Astrocyte of the hippocampus (primary cell): ENCODE results near the gene LIN7A.

Source experiments
- DNase-seq: peaks from one replicate; pipeline ENCODE4 v3.0.0; 2011; ENCODE audit warnings: low read depth, low spot score

The LIN7A gene

DNA sequence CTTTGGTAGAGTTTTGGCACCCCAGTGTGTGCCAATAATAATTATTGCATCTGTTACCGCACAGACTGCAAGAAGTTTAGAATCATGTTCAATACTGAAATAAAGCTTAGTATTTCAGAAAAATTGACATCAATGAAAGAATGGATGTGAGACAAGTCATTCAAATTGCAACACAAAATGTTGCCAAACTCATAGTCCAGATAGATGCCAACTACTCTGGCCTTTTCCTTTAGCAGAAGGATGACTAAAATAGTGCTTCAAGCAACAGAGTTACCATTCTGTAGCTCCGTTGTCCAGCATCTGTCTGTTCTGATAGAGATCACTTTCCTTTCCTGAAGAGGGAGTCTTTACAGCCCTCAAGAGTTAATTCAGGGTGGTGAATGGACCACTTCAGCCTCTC lies 77.5 kb downstream of the LIN7A start:
- no peak for DNase-seq

DNA sequence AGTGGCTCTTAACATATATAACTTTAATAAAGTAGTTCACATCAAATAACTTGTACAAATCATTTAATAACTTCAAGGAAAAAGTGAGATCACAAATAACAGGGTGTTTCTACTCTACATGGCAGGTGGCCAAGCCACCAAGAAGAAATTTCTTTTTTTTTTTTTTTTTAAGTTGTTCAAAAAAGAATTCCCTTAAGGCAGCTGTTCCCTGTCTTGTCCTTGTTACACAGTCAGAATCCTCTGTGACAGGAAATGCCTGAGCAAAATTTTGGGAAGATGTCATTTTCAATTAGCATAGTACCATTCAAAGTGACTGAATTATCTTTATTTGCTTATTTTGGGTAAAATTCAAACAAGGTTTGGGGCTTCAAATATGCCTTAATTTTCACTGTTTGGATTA lies 79.4 kb downstream of the LIN7A start:
- no peak for DNase-seq

DNA sequence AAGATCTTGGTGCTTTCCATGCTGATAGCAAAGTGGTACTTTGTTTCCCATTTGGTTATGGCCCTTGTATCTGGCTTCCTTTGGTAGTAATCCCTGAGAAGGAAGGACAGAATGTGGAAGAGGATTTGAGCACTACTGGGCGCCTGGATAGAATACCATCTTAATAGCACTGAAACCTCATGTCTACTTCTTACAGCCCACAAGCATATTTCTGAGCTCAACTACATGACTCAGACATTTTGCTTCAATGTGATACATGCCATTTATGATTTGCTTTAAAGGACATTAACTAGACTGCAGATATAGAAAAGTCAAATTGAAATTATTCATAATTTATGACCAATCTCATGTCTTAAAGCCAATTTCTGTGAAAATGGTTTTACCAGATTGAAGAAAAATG lies 80.4 kb downstream of the LIN7A start:
- DNase-seq = peak; percentile 48

DNA sequence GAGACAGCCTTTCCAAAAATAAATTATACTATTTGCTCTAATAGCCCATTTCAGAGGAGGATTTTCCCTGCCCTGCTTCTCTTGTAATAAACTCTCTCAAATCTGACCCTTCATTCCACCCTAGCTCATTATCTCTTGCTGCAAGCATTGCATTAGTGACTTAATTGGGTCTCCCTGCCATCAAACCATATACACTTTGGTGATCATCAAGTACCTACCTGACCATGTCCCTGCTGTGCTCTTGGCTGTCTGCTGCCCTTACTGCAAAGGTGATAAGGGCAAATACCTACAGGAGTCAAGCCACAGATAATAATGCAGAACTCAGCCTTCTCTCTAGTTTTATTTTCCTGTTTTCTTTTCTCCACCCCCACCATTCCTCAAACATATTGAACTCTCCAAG lies 88.4 kb downstream of the LIN7A start:
- no peak for DNase-seq

DNA sequence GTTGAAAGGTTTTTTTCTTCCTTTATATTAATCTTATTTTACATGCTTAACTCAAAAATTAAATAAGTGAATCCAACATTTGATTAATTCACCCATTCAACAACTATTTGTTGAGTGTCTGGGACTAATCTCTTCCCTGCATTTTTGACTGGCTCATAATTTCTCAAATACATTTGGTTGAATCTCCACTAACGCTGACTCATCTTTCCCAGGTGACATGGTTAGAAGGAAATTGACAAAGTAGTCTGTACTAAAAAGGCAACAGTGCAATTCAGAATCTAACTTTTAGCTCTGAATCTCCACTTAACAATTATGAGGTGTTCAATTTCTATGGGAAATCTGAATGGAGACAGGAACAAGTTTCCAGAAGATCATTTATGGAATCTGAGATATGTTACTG lies 88.9 kb downstream of the LIN7A start:
- DNase-seq = no peak

DNA sequence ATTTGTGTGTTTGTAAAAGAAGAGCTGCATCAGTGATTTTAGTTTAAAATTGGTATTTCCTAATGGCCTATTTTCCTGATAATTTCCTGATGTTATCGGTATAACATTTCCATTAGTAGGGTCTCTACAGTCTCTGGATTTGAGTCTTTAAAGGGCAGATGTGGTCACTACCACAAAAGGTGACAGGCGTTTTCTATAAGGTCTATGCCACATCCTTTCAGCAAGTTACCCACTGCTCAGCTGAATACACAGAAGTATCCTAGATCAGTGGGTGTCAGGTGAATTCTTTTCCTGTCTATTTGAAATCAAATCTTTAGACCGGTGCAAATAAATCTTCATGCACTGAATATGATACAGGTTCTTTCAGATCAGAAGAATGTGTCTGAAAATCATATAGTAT lies 90.2 kb downstream of the LIN7A start:
- DNase-seq = no peak

DNA sequence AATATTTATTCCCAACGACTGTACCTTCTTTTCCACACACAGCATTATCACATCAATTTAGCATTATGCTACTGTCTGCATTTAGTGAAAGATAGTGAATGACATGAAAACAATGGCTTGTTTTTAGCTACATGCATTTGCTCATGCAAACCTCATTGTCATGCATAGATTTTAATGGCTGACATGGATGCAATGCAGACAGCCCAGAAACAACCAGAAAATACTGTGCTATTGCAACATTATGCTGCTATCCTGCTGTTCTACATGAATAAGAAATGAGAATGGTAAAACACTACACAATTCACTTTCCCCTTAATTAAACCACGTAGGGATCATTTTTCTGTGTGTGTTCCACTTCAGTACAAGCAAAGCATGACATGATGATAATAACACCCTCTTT lies 90.8 kb downstream of the LIN7A start:
- DNase-seq = no peak

DNA sequence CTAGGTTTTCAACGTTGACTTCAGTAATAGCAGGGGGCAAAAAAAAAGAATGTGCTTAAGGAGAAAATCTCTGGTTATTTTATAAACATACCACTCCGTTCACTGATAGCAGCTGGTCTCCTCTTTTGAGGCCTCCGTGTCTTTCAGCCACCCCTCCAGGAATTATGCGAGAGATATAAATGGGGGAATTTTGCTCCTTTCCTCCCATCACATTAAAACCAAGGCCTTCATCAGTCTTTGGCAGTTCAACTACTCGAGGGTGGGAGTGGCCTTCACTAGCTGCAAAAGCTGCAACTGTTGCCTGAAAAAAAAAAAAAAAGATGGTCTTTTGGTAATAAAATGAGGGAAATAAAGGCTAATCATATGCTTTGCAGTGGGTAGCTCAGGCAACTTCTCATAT lies 92.1 kb downstream of the LIN7A start:
- DNase-seq = no peak

DNA sequence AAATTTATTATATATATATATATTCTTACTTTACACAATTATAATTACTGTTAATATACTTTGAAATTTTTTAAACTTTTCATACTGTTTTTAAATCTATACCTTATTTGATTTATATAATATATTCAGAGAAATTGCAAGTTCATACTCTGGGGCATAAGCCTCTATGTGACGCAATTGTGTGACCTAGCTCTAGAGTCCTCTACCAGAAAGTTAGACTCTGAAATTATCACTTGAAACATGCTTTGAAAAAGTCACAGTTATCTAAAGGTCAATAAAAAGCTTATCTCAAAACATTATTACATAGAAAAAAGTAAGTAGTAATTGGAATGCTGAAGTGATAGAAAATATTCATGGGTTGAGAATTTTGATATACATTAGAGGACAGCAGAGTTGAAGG lies 93.8 kb downstream of the LIN7A start:
- DNase-seq = no peak

DNA sequence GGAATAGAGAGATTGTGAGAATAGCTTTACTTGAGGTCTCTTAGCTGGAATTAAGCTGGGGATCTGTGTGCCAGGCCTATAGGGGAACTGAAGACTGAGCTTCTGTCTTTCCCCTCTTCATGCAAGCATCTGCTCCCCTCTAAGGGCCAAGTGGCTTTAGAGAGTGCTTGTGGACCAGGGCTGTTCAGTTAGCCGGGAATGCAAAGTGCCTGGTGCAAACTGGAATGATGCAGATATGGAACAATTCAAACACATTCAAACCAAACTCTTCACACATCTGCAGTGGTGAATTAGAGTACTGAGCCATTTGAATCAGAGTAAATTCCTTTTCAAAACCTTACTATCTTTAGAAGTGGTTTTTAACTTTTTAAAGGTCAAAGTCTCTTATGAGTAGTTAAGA lies 99.0 kb downstream of the LIN7A start:
- peak; percentile 34 for DNase-seq

DNA sequence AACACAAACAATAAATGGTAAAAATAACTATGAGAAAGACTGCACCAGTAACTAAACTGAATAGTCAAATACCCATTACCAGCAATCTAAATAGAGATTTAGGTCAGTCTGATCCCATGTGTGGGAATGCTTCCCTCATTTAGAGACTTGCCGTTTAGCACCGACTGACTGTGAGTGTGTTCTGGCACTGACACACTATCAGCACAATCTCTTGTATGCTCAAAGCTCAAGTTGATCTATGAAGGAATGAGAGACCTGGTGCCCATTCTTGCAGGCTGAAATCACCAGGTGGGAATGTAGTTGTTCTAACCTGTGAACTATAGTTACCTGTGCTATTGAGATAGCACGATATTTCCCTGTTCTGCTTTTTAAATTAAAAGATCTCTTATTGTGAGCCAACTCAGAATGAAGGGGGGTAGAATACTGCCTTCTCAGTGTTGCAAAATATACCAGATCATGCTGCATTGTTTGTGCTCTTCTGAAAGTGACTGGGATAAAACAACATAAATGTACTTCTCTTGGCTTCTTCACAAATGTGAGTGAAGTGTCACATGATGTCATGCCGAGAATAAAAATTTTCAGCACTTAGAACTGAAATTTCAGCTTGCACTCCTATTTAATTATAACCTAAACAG lies 99.6 kb downstream of the LIN7A start:
- no peak for DNase-seq

DNA sequence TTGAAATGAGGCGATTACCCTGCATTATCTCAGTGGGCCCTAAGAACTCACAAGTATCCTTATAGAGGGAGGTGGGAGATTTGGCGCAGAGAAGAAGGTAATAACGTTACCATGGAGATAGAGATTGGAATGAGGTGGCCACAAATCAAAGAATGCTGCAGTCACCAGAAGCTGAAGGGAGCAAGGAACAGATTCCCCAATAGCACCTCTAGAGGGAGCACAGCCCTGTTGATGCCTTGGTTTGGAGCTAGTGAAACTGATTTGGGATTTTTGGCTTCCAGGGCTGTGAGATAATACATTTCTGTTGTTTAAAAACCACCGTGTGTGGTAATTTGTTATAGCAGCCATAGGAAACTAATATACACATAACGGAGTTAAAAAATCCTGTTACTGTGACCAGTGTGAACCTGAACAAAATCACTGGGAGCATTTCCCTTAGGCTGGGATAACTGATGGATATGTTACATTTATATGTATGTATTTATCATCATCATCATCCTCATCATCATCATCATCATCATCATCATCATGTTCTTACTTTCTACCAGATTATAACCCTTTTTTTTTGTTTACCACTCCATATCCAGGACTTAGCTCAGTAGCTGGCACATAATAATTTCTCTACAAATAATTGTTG lies 100.3 kb downstream of the LIN7A start:
- peak; percentile 83 for DNase-seq

DNA sequence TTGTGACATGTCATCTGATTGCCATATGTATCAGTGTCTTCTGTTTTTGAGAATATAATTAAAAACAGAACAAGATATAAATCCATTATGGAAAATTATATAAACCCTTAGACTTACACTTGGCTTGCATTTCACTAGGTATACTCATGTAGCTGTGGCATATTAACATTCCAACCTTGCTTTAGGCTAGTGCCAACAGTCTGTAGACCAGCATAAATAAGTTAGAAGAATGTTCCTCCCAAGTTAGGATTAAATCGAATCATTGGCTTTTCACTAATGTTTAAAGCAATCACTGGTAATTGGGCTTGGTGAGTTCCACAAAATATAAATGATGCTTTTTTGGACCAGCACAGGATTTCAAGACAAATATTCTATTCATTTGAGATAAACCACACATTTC lies 103.0 kb downstream of the LIN7A start:
- DNase-seq = peak; percentile 21

DNA sequence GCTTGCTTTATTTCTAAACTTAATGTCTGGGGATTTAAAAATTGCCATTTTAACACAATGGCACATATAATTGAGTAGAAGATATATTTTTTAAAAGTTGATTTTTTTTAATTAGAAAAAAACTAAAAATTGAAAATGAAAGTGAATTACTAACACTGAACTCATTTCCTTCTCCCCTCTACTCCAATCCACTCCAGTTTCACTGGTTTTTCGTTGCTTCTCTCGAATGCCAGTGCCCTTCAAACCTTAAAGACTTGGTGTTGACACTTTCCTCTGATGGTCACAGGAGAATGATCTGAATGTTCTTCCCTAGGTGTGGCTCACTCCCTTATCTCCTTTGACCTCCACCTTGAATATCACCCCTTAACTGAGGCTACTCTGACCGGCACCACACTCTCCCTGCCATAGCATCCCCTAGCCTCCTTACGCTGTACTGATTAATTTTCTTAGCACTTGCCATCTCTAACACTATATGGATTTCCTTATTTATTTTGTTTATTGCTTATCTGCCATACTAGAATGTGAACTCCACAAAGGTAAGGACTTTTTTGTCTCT lies 107.1 kb downstream of the LIN7A start:
- DNase-seq = no peak

DNA sequence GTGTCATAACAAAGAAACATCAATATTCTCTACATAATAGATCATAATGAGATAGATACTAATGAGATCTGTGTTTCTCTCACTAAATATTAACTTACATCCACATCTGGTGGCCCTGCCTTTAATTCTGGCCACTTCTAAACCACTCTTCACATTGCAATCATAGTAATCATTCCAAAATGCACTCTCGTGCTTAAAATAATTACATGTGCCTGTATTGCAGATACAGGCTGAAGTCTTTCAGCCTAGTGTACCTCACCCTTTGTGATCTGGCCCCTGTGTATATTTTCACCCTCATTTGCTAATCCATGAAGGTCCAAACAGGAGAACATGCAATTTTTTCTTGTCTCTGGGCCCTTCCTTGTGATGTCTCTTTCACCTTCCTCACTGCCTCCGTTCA lies 108.0 kb downstream of the LIN7A start:
- DNase-seq = peak; percentile 39

DNA sequence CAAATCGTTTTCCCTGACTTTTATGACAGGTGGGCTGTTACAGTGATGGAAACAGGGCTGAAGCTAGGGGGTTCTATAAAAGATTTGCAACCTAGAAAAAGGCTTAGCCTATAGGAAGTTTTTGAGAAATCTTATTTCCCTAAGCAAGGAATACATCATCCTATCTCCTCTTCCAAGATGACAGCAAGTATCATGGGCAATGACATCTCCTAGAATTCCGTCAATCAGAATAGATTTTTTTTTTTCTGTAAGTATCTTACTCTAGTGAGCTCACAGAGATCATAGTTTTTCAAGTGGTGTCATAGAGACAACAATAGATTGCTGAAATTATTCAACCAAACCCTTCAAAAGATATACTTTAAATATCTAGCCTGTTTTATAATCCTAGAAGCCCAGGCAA lies 112.2 kb downstream of the LIN7A start:
- no peak for DNase-seq

DNA sequence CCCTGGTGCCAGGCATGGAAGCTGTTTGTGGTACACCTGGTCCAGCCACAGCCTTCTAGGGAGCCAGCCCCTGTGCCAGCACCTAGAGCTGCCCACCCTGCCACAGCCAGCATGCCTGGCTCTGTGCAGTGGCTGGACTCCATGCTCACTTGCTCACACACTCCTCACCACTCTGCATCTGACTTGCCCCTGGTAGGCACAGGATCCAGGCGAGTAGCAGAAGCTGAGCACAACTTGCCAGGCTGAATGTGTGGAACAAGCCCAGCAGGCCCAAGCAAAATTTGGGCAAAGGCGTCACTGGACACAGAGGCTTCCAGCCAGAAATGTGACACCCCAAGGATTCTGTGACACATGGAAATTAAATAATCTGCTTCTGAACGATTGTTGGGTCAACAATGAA lies 114.3 kb downstream of the LIN7A start:
- DNase-seq = no peak

DNA sequence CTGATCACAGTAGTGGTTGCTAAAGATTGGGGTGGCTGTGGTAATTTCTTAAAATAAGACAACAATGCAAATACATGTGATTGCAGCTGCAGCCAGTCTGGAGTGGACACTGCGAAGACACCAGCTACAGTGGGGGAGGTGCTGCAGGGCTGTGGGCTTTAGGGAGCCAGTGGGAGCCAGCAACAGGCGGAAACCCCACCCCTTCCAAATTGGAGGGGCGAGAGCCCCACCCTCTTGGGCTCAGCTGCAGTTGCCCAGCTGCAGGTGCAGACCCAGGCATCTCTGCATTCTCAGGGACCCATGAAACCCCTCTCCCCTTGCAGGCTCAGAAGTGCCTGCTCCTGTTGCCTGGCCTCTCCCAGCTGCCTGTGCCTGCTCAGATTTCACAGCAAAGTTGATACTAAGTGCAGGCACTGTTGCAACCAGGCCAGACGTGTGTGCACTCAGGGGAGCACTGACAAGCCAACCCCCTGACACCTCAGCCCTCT lies 116.2 kb downstream of the LIN7A start:
- DNase-seq = no peak

DNA sequence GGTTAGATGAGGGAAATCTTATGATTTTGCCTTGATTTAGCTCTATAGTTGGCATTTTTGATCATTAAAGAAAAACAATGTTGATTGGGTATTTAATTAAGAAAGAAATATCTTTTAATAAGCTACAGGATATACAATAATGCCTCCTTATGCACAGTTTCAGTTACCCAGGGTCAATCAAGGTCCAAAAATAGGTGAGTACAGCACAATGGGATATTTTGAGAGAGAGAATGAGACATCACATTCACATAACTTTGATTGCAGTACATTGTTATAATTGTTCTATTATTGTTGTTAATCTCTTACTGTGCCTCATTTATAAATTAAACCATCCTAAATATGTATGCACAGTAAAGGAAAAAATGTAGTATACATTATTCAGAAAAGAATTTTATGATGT lies 118.9 kb downstream of the LIN7A start:
- no peak for DNase-seq

DNA sequence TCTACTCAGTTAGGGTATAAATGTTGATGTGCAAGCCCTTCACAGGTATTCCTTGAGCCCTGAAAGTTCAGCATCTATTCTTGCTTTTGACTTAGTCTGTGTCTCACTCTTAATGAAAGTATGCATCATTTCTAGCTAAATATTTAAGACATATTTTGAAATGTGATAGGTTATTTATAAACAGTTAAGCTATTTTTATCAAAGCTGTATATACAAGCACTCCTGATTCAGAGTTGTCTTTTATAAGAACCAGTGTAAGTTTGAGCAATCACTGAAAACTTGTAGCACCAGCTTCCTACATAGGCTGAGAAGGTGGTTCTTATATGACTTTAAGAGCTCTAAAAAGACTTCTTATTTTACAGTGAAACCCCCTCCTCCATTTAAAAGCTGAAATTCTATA lies 122.4 kb downstream of the LIN7A start:
- no peak for DNase-seq

DNA sequence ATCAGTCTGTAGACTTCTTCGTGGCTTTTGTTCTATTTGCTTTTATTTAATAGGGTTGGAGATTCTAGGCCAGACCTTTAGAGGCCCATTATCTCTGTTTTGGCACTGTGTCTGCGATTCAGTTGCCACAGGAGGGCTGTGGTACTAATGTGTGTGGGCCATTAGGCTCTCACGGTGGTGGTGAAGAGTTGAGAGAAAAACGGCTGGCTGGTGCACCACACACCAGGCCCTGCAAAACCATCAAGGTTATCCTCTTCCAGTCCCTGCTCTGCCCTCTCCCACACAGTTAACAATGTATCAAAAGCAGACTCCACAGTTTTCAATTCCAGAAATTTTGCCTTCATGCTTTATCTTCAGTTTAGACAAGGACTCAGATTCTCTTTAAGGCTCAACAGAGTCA lies 123.3 kb downstream of the LIN7A start:
- DNase-seq = no peak

DNA sequence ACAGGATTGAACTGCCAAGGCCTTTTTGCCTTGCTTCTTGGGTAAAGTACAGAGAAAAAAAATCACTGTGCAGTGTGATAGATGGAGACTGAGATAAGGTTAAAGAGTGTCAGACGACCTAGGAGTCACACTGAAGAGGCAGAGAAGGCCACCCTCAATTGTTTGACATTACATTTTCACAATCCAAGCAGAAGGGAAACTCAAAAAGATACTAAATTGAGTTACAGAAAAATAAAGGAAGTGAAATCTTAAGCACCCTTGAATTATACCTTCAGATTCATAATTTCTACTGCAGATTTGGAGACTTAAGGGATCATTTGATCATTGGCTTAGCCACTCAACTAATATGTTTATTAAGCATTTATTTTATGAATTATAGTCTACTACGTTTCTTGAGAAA lies 123.9 kb downstream of the LIN7A start:
- DNase-seq = no peak

DNA sequence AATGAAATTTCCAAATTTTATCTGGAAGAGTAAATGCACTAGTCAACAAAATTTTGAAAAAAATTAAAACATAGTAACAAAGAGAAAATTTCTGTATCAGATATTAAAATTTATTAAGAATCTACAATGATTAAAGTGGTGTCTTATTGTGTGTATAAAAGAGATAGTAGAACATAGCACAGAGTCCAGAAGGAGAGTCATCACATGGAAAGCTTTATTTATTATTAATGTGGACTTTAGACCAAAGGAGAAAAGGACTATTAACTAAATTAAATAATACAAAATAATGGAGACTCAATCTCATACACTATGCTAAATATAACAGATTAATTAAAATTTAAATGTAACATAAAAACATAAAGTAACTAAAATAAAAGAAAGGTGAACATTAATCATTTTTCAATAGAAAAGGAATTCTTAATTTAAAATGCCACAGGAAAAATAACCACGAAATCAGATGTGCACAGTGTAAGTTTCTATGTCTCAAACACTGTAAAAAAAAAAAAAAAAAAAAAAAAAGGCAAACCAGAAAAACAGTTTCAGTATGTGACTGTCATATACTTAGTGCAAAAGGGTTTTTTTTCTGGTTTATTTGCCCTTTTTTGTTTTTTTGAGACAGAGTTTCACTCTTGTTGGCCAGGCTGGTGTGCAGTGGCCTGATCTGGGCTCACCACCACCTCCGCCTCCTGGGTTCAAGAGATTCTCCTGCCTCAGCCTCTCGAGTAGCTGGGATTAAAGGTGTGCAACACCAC lies 125.6 kb downstream of the LIN7A start:
- DNase-seq = no peak
